ENCODE measurements around the gene CRB3. TPM values are rescaled to one million over a fixed set of nuclear protein-coding genes. Genes with fewer than 3 reads are reported as not detected.

Gene CRB3
- total RNA-seq, 1 donor, result not detected

GRCh38 chr19:6467384-6467783 lies 3.3 kb downstream of the CRB3 start:
- no peak for DNase-seq (ENCODE audit: low read depth)
- H3K4me3 ChIP-seq (ENCODE audit: low read depth, low read length), result no peak overlapping the region
- no peak for TF ChIP-seq CTCF (IDR thresholded peaks at IDR 0.05; ENCODE audit: insufficient read depth, low read length)

- no peak for TF ChIP-seq CTCF (IDR thresholded peaks at IDR 0.05; ENCODE audit: insufficient read depth, low read length)
- no peak for DNase-seq (ENCODE audit: low read depth)
- no peak overlapping the region for H3K4me3 ChIP-seq (ENCODE audit: low read depth, low read length)
Measured at GRCh38 chr19:6470173-6470572, 6.1 kb downstream of the CRB3 start.

- no peak overlapping the region for H3K4me3 ChIP-seq (ENCODE audit: low read depth, low read length)
- DNase-seq (ENCODE audit: low read depth), result no peak
- TF ChIP-seq CTCF (IDR thresholded peaks at IDR 0.05; ENCODE audit: insufficient read depth, low read length), result no peak
Measured at GRCh38 chr19:6471076-6471475, 7.0 kb downstream of the CRB3 start.

- no peak for TF ChIP-seq CTCF (IDR thresholded peaks at IDR 0.05; ENCODE audit: insufficient read depth, low read length)
- no peak for DNase-seq (ENCODE audit: low read depth)
- H3K4me3 ChIP-seq (ENCODE audit: low read depth, low read length), result no peak overlapping the region
Measured at GRCh38 chr19:6472713-6473112, 8.6 kb downstream of the CRB3 start.

GRCh38 chr19:6473647-6474046 lies 9.6 kb downstream of the CRB3 start:
- no peak for DNase-seq (ENCODE audit: low read depth)
- no peak for TF ChIP-seq CTCF (IDR thresholded peaks at IDR 0.05; ENCODE audit: insufficient read depth, low read length)

GRCh38 chr19:6475321-6476108 lies 11.4 kb downstream of the CRB3 start:
- no peak for TF ChIP-seq CTCF (IDR thresholded peaks at IDR 0.05; ENCODE audit: insufficient read depth, low read length)
- no peak for DNase-seq (ENCODE audit: low read depth)
- H3K4me3 ChIP-seq (ENCODE audit: low read depth, low read length), result no peak overlapping the region

More at GRCh38 chr19:6473647-6474046, 9.6 kb downstream of the CRB3 start:
- no peak overlapping the region for H3K4me3 ChIP-seq (ENCODE audit: low read depth, low read length)
